ENCODE data around the gene TAF11L2.
"Not testable (repeated sequence)": the region's sequence is repeated elsewhere in the genome, so short reads cannot be mapped to it uniquely, and the experiment has no call there.

TAF11L2 gene

GRCh38 chr5:17497446-17497845 lies 585 bp upstream of the TAF11L2 start:
- TF ChIP-seq CTCF (IDR thresholded peaks at IDR 0.05) (no peak), ZFX (IDR thresholded peaks at IDR 0.05; ENCODE audit: borderline replicate concordance) (no peak)
- H3K27ac ChIP-seq, result no peak overlapping the region

DNA sequence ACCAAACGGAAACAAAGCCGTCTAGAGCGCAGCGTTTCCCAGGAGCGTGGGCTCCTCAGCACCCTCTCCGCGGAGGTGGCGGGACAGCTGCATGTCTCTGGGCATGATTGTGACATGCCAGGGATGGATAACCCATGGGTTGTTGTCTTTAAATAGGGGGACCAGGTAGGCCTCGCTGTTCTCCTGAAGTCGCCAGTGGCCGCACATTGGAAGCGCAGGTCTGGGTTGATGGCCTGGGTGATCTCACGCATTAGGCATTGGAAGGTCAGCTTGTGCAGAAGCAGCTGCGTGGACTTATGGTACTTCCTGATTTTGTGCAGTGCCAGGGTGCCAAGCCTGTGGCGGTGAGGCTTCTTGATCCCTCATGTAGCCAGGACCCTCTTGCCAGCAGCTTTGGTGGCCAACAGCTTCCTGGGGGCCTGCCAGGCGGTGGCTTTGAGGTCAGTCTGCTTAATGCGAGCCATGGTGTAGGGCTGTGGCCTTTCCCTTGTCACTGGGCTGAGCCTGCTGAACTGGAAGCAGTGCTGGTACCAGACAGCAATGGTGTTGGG lies 13.8 kb downstream of the TAF11L2 start:
- TF ChIP-seq ZFX (IDR thresholded peaks at IDR 0.05; ENCODE audit: borderline replicate concordance), result no peak
- TF ChIP-seq CTCF (IDR thresholded peaks at IDR 0.05), result no peak
- no peak overlapping the region for H3K27ac ChIP-seq

DNA sequence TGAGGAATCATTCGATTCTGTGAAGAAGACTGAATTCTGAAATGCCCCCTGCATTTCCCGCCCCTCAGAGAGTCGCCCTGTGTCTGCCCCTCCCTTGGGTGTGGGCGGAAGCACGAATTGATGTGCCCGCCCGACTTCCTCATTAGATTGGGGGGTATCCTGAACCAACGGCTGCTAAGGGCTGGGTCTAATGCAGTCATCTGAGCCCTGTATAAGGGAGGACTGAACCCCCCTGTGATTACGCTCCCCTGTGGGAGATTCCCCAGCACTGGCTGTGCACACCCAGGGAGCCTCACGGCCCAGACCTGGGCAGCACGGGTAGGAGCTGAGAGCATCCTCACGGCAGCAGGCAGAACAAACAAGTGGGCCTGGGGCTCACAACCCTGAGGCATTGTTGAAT lies 19.5 kb downstream of the TAF11L2 start:
- not testable (repeated sequence) for H3K27ac ChIP-seq

GRCh38 chr5:17518067-17518466 lies 20.0 kb downstream of the TAF11L2 start, which contains the start of gene TAF11L3:
TAF11L3 (plus strand) TSS chr5:17518367.
- not testable (repeated sequence) for H3K27ac ChIP-seq

DNA sequence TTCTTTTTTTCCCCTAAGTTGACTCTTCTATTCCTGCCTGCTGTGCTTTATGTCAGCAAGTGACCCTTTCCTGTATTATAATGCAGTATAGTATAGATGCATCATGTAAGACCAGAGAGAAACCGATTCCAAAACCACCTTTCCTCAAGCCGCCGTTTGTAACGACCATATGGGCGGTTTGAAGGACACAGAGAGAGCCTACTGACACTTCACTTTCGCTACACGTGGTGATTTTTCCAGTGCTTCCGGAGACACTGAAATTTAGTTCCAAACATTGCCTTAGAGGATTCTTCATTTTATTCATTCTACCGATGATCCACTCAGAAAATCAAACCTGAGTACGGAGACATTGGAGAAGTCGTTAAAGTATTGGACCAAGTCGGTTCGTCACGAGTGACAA lies 21.5 kb downstream of the TAF11L2 start:
- not testable (repeated sequence) for H3K27ac ChIP-seq

GRCh38 chr5:17521501-17521900 lies 23.5 kb downstream of the TAF11L2 start, which contains the start of gene TAF11L4:
TAF11L4 (plus strand) TSS chr5:17521801.
- not testable (repeated sequence) for H3K27ac ChIP-seq

- H3K27ac ChIP-seq, result not testable (repeated sequence)
These were observed 26.9 kb downstream of the TAF11L2 start, which contains the start of gene TAF11L5 for GRCh38 chr5:17524935-17525334. TAF11L5 (plus strand) TSS chr5:17525235.

DNA sequence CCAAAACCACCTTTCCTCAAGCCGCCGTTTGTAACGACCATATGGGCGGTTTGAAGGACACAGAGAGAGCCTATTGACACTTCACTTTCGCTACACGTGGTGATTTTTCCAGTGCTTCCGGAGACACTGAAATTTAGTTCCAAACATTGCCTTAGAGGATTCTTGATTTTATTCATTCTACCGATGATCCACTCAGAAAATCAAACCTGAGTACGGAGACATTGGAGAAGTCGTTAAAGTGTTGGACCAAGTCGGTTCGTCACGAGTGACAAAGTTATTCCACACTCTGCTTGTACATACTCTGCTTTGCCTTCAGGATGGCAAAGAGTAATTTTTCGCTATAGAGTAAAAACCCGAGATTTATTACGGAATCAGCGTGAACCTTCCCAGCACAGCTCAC lies 28.5 kb downstream of the TAF11L2 start:
- H3K27ac ChIP-seq, result not testable (repeated sequence)

DNA sequence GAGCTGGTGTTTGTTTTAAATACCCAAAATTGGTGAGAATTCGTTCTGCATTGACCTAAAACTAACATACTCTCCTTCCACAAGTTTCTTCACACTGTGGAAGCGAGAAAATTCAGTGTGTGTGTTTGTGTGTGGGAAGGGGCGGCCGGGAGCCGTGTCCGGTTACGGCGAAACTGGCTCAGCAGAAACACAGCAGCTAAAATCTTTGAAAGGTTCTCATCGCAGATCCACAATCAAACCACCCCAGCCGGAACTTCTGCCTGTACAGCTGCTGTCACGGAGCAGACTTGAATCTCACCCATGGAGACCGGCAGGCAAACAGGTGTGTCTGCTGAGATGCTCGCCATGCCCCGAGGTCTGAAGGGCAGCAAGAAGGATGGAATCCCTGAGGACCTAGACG lies 30.3 kb downstream of the TAF11L2 start, which contains the start of gene TAF11L6:
Gene TAF11L6, plus strand, starts transcription at position 301 of the 400 bp plus-strand sequence.
- not testable (repeated sequence) for H3K27ac ChIP-seq
